ENCODE data around the gene SMIM44. TPM values are rescaled to one million over a fixed set of nuclear protein-coding genes. Genes with fewer than 3 reads are reported as not detected.

Gene SMIM44
- total RNA-seq, 1 donor from 2014 or later: 1.0 TPM

DNA sequence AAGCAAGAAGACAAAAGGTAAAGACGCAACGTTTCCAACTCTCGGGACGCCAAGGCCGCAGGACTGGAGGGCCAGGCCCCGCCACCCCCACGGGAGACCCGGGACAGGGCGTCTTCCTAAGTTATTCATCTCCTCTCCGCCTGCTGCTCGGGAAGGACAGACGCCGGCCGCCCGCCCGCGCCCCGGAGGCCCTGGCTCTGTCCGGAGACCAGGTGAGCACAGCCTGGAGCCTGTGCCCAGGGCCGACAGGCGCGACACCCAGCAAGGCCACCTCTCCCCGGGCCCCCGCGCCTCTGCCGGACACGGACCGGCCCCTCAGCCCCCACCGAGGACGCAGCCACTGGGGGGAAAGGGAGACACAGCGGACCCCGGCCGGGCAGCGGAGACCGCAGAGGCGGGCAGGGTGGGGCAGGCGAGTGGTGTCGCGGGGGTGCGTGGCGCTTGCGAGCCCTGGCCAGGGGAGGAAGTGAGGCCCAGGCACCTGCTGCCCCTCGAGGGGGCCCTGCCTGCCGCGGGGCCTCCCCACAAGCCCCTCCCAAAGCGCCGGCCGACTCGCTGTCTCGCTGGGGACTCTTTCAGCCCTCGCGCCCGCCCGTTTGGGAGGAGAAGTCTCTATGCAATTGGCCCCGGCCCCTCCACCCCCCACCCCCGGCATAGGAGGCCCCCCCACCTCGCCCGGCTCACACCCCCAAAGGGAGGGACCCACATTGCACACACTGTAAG is 20.1 kb downstream of the SMIM44 start:
- TF ChIP-seq, protein P1, sequence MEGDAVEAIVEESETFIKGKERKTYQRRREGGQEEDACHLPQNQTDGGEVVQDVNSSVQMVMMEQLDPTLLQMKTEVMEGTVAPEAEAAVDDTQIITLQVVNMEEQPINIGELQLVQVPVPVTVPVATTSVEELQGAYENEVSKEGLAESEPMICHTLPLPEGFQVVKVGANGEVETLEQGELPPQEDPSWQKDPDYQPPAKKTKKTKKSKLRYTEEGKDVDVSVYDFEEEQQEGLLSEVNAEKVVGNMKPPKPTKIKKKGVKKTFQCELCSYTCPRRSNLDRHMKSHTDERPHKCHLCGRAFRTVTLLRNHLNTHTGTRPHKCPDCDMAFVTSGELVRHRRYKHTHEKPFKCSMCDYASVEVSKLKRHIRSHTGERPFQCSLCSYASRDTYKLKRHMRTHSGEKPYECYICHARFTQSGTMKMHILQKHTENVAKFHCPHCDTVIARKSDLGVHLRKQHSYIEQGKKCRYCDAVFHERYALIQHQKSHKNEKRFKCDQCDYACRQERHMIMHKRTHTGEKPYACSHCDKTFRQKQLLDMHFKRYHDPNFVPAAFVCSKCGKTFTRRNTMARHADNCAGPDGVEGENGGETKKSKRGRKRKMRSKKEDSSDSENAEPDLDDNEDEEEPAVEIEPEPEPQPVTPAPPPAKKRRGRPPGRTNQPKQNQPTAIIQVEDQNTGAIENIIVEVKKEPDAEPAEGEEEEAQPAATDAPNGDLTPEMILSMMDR (conservative IDR thresholded peaks at IDR 0.05; ENCODE audit: low read depth, low read length): no peak
- no peak for DNase-seq (ENCODE audit: low read depth)
- H3K4me3 ChIP-seq (ENCODE audit: low read depth, low read length): no peak overlapping the region

DNA sequence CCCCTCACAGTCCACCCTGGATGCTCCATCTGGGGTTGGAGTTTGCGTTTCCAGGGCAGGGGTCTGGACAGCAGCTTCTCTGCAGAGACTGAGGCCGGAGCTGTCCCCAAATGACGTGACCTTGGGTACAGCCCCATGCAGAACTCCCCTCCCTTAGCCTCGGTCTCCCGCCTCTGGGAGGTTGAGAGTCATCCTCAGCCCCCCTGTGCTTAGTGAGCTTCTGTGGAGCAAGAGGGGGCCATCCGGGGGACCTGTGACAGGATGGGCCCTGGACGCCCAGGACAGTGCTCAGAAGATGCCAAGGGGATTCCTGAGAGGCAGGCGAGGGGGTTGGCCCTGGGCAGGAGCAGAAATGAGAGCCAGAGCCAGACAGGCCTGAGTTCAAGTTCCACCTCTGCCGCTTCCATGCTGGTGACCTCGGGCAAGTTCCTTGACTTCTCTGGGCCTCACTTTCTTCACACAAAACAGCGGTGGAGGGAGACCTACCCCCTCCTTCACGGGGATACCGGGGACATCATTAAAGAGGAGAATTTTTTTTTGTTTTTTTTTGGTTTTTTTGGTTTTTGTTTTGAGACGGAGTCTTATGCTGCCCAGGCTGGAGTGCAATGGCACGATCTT is 23.2 kb downstream of the SMIM44 start:
- TF ChIP-seq, protein P1 (conservative IDR thresholded peaks at IDR 0.05; ENCODE audit: low read depth, low read length): no peak
- DNase-seq (ENCODE audit: low read depth): no peak
- no peak overlapping the region for H3K4me3 ChIP-seq (ENCODE audit: low read depth, low read length)

DNA sequence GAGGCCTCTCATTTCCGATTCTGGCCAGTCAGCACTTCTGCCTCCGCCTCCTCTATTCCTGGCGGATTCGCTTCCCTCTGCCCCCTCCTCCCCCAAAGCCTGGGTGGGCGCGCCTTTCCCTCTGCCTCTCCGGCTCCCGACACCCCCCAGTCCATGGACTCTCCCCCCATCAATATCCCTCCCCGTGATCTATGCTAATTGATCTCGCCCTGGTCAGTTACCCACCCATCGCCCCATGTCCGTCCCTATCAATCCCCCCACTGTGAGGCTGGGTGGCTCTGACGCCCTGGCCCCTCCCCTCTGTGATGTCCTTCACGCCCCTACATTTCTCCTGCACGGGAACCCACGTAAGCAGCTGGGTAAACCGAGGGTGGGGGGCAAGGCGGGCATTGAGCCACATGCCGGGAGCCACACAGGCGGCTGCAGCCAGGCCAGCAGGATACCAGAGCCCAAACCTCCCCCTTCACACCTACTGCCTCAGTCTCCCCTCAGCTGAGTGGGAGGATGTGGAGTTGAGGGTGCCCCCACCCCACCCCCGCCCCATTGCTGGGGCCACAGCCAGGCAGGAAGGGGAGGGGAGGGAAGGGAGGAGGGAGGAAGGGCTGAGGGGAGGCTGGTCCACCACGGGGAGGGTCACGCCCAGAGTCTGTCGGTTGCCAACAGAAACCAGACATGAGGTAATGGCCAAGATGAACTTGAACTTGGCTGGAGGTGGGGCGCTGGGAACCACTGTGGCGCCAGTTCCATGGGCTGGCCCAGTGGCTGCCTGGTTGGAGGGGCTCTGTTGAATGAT is 24.0 kb downstream of the SMIM44 start:
- DNase-seq (ENCODE audit: low read depth): no peak
- H3K4me3 ChIP-seq (ENCODE audit: low read depth, low read length): no peak overlapping the region
- TF ChIP-seq, protein P1 (conservative IDR thresholded peaks at IDR 0.05; ENCODE audit: low read depth, low read length): no peak

DNA sequence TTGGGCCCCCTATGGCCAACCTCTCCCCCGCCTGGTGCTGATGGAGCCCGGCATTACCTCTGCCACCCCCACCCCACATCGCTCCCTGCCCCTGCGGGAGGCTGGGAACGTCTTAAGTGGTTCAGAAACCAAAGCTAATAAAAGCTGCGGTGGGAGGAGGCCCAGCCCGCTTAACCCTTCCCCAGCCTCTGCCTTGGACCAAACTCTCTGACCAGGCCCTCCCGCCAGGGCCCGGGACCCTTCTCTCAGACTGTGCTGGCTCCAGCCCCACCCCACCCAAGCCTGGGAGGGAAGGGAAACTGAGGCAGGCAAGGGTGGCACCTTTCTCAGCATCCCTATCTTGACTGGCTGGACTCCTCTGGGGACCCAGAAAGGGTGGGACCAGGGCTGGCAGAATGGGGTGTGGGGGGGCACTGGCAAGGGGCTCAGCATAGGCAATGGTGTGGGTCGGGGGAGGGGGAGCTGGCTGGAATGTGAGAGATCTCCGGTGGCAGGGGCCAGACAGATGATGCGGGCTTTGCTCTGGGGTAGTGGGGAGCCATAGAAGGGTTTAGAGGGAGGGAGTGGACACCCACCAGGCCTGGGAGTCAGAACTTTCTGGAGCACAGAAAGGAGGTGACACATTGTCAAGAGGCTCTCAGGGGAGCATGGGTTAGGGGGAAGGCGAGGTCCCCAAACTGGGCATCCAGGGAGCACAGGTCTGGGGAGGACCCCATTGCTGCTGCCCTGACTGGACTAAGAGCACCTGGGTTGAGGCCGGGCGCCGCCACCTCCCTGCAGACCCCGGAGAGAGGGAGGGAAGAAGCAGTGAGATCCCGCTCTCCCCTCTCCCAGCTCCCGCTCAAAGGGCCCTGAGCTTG is 24.8 kb downstream of the SMIM44 start:
- no peak overlapping the region for H3K4me3 ChIP-seq (ENCODE audit: low read depth, low read length)
- no peak for DNase-seq (ENCODE audit: low read depth)
- TF ChIP-seq, protein P1 (conservative IDR thresholded peaks at IDR 0.05; ENCODE audit: low read depth, low read length): no peak

DNA sequence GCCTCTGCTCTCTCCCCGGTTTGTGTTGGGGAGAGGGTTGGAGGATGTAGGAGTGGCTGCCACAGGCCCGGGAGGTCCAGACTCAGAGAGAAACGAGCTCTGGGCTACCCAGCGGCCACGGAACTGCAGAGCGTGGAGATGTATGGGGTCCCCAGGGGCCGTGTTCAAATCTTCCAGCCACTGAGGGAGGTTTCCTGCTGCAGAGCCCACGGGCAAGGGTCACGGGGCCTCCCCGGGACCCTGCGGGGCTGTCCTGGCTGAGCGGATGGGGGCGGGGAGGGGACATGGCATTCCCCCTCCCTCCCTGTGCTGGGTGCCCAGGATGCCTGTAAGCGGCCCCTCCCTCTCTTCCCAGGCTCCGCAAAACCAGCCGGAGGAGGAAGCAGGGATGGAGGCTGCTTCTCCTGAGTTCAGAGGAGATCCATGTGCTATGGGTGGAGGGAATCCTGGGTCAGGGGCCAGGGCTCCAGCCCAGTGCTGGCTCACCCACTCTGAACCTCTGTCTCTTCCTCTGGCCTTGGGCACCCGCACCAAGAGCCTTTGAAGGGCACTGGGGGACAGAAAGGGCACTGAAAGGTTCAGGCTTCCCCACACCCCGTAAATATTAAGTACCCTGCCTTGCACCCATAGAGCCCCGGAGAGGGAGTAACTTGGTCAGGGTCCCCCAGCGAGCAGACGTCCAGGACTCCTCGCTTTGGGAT is 25.6 kb downstream of the SMIM44 start:
- no peak overlapping the region for H3K4me3 ChIP-seq (ENCODE audit: low read depth, low read length)
- TF ChIP-seq, protein P1 (conservative IDR thresholded peaks at IDR 0.05; ENCODE audit: low read depth, low read length): no peak

More for the DNA sequence above, 25.6 kb downstream of the SMIM44 start:
- DNase-seq (ENCODE audit: low read depth): no peak
